ENCODE results near the gene GEMIN5.
"Not testable (repeated sequence)": the region's sequence is repeated elsewhere in the genome, so short reads cannot be mapped to it uniquely, and the experiment has no call there.

Gene GEMIN5

GRCh38 chr5:154943527-154943926 lies 5.5 kb upstream of the GEMIN5 start:
- DNase-seq = no peak

GRCh38 chr5:154940772-154941620 lies 3.0 kb upstream of the GEMIN5 start, which contains the start of gene MRPL22:
Gene MRPL22, plus strand, starts transcription at chr5:154941073. Its CDS starts 38 bp downstream, at chr5:154941111.
- peak; percentile 67 for DNase-seq

- no peak for DNase-seq
Measured at GRCh38 chr5:154940375-154940771, 2.4 kb upstream of the GEMIN5 start.

- DNase-seq = not testable (repeated sequence)
Measured at GRCh38 chr5:154939387-154939786, 1.4 kb upstream of the GEMIN5 start.

GRCh38 chr5:154937186-154937717 lies 759 bp downstream of the GEMIN5 start:
- DNase-seq = no peak

- no peak for DNase-seq
Measured at GRCh38 chr5:154934881-154935280, 3.1 kb downstream of the GEMIN5 start.

GRCh38 chr5:154933537-154933936 lies 4.5 kb downstream of the GEMIN5 start:
- no peak for DNase-seq

GRCh38 chr5:154923441-154924430 lies 14.3 kb downstream of the GEMIN5 start:
- no peak for DNase-seq

- no peak for DNase-seq
Measured at GRCh38 chr5:154917757-154918156, 20.3 kb downstream of the GEMIN5 start.

- DNase-seq = no peak
Measured at GRCh38 chr5:154916874-154917273, 21.1 kb downstream of the GEMIN5 start.

GRCh38 chr5:154905601-154906000 lies 32.4 kb downstream of the GEMIN5 start:
- DNase-seq = not testable (repeated sequence)

GRCh38 chr5:154901913-154902312 lies 36.1 kb downstream of the GEMIN5 start:
- DNase-seq = no peak

- DNase-seq = no peak
Measured at GRCh38 chr5:154901276-154901675, 36.7 kb downstream of the GEMIN5 start.

GRCh38 chr5:154900066-154900465 lies 37.9 kb downstream of the GEMIN5 start:
- no peak for DNase-seq

- DNase-seq = no peak
Measured at GRCh38 chr5:154899151-154899816, 38.7 kb downstream of the GEMIN5 start.

- DNase-seq = no peak
Measured at GRCh38 chr5:154898210-154898609, 39.8 kb downstream of the GEMIN5 start.

- no peak for DNase-seq
Measured at GRCh38 chr5:154896562-154897165, 41.3 kb downstream of the GEMIN5 start.

- no peak for DNase-seq
Measured at GRCh38 chr5:154895606-154896561, 42.1 kb downstream of the GEMIN5 start.

- DNase-seq = no peak
Measured at GRCh38 chr5:154893381-154893780, 44.6 kb downstream of the GEMIN5 start.

- no peak for DNase-seq
Measured at GRCh38 chr5:154892369-154892771, 45.6 kb downstream of the GEMIN5 start.

- DNase-seq = no peak
Measured at GRCh38 chr5:154885439-154885838, 52.6 kb downstream of the GEMIN5 start.
